GM06990 (cell line): Measurements from ENCODE around the gene C11orf16.
"Not testable (repeated sequence)": the region's sequence is repeated elsewhere in the genome, so short reads cannot be mapped to it uniquely, and the experiment has no call there.

ENCODE experiments used
- DNase-seq: peaks from one replicate; pipeline ENCODE4 v3.0.0-alpha.2; 2011; ENCODE audit not compliant: insufficient read length; ENCODE audit errors: extremely low read depth
- H3K27me3 ChIP-seq: replicated peaks from 2 replicates; pipeline ENCODE4 v1.6.0; 2011; ENCODE audit warnings: low read length; ENCODE audit not compliant: control insufficient read depth, insufficient read depth
- H3K36me3 ChIP-seq: 2 replicates; pipeline ENCODE4 v1.5.1; 2011; ENCODE audit warnings: low read length; ENCODE audit not compliant: control insufficient read depth, insufficient read depth
- H3K4me3 ChIP-seq: replicated peaks from 2 replicates; pipeline ENCODE4 v1.5.1; 2011; ENCODE audit warnings: low read depth, mild to moderate bottlenecking, control low read depth, low read length
- TF ChIP-seq, protein P1 (sequence below): IDR thresholded peaks from 2 replicates; pipeline ENCODE4 v1.5.1; 2011; ENCODE audit warnings: low read length, control low read depth, mild to moderate bottlenecking, inconsistent platforms; ENCODE audit not compliant: insufficient read depth, poor library complexity, severe bottlenecking

C11orf16 gene

GRCh38 chr11:8899119-8899753 lies 33.5 kb downstream of the C11orf16 start:
- Histone ChIP-seq H3K4me3 (no peak overlapping the region), H3K36me3 (no peaks in the 10 kb centered on the region), H3K27me3 (no peaks in the 10 kb centered on the region)
- no peak for DNase-seq
- TF ChIP-seq, protein P1, sequence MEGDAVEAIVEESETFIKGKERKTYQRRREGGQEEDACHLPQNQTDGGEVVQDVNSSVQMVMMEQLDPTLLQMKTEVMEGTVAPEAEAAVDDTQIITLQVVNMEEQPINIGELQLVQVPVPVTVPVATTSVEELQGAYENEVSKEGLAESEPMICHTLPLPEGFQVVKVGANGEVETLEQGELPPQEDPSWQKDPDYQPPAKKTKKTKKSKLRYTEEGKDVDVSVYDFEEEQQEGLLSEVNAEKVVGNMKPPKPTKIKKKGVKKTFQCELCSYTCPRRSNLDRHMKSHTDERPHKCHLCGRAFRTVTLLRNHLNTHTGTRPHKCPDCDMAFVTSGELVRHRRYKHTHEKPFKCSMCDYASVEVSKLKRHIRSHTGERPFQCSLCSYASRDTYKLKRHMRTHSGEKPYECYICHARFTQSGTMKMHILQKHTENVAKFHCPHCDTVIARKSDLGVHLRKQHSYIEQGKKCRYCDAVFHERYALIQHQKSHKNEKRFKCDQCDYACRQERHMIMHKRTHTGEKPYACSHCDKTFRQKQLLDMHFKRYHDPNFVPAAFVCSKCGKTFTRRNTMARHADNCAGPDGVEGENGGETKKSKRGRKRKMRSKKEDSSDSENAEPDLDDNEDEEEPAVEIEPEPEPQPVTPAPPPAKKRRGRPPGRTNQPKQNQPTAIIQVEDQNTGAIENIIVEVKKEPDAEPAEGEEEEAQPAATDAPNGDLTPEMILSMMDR = no peak

GRCh38 chr11:8891185-8891584 lies 41.6 kb downstream of the C11orf16 start:
- DNase-seq, H3K36me3 ChIP-seq: not testable (repeated sequence)

GRCh38 chr11:8886322-8886721 lies 46.4 kb downstream of the C11orf16 start:
- no peaks in the 10 kb centered on the region for H3K36me3 ChIP-seq
- no peak overlapping the region for H3K4me3 ChIP-seq
- no peak for DNase-seq
- TF ChIP-seq, protein P1 = no peak
- no peaks in the 10 kb centered on the region; the same call in 1 of the 2 replicates for H3K27me3 ChIP-seq

More at GRCh38 chr11:8891185-8891584, 41.6 kb downstream of the C11orf16 start:
- not testable (repeated sequence) for H3K27me3 ChIP-seq, H3K4me3 ChIP-seq

GRCh38 chr11:8881585-8881984 lies 51.2 kb downstream of the C11orf16 start:
- DNase-seq, H3K27me3 ChIP-seq, H3K36me3 ChIP-seq, H3K4me3 ChIP-seq: not testable (repeated sequence)

DNA sequence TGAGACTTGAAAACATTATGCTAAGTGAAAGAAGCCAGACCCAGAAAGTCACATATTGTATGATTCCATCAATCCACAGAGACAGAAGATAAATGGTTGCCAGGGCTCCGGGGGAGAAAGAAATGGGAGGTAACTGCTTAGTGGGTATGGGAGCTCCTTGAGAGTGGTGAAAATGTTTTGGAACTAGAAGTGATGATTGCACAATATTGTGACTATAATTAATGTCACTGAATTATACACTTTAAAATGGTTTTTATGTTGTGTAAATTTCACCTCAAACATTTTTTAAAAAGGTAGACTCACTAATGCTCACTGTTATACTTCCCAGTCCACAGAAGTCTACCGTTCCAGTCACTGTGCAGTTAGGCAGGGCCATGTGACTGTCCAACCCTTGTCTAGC lies 54.0 kb downstream of the C11orf16 start:
- TF ChIP-seq, protein P1 = no peak
- Histone ChIP-seq H3K27me3 (no peaks in the 10 kb centered on the region), H3K36me3 (no peaks in the 10 kb centered on the region), H3K4me3 (no peak overlapping the region)
- DNase-seq = no peak

GRCh38 chr11:8873741-8874405 lies 58.9 kb downstream of the C11orf16 start:
- Histone ChIP-seq H3K36me3 (no peaks in the 10 kb centered on the region), H3K4me3 (no peak overlapping the region), H3K27me3 (no peaks in the 10 kb centered on the region; the same call in 1 of the 2 replicates)
- TF ChIP-seq, protein P1 = no peak
- DNase-seq = no peak
